Measurements from ENCODE around the gene DSCAML1.

Gene DSCAML1

DNA sequence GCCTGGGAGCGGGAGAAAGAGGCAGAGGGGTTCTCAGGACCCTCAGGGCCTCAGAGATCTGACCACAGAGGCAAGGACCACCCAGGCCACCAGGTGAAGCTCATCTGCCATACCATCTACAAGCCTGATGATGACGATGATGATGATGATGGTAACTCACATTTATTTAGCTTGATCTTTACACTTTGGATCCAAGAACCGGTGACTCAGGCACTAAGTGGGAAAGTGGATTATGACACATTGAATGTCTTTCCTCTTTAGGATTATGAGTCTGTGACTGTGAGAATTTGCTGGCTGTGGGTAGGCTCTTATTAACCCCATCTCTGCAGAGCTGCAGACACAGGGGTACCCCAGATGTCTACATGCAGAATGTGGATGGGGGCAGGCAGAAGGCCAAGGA lies 110.3 kb downstream of the DSCAML1 start:
- DNase-seq, result no peak

DNA sequence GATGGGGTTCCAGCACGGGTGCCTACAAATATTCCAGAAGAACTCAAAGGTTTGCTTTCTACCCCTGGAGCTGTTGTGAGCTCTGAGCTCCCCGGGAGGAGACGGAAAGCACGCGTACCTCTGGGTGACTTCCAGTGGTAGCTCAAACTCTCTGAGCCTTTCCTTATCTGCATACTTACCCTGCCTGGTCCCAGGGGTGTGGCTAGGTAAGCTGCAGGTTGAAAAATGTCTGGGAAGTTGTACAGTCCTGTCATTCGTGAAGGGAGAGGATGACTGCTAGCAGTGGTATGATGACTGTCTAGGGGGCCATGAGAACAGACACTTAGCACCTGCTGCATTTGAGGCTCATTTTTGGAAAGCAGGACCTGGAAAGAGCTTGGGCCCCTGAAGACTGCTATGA lies 111.5 kb downstream of the DSCAML1 start:
- DNase-seq, result no peak

DNA sequence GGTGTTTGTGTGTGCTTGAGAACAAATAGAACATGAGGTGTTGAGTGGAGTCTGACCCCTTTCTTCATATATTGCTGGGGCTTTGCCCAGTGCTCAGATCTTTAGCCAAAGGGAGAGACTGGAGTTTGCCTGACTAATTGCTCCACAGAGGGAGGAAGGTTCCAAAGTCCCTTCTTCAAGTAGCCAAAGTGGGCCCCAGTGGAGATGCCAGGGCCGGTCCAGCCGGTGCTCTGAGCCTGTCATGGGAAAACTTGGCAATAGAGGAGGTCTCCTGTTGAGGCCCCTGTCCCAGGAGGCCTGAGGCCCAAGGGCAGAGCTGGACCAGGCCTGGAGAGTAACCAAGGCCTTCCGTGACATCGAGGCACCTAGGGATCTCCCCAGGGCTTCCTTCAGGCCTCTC lies 112.3 kb downstream of the DSCAML1 start:
- no peak for DNase-seq

DNA sequence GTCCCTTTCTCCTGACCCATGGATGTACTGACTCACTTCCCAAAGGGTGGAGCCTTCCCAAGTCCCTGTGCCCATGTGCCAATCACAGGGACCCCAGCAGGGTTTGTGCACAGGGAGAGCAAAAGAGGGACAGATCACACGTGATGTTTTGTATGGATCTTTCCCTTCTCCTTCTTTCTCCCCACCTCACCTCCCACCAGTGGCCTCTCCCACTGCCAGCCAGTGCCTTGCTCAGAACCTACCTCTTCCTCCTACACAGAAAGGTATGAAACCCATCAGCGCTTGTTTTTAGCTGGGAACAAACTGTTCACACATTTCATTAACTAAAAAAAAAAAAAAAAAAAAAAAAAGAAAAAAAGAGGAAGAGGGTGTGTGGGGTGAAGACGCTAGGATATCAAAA lies 112.9 kb downstream of the DSCAML1 start:
- DNase-seq, result no peak

DNA sequence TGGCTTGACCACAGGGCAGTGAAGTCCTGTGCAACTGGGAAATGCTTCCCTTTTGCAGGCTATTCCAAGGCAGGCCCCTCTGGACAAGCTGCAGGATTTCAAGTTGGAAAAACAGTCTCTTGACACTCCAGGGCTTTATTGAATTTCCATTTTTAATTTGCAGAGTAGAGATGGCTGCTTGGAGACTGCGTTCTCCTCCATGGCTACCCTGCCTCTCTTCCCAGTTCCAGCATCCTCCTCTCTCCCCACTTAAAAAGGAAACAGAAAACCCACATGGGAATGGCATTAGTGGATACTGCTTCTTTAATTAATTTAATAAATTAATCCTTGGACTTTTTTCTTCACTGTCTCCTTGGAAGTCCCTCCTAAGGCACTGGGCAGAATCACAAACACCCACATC lies 115.6 kb downstream of the DSCAML1 start:
- DNase-seq, result no peak

DNA sequence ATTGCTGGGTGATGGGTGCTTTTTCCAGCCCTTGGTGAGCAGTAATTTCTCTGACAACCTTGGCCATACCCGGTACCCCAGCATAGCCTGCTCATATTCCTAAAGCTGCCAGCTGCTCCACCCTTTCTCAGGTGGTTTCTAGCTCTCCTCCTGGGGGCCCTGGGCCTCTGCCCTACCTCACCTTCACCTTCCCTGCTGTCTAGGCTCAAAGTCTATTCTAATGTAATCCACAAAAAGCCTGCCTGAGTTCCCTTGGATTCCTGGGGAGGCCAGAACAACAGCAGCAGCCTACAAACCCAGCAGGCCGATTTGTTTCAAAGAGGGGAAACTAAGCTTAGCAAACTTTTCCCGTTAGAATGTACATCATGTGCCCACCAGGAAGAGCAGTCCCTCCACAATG lies 117.6 kb downstream of the DSCAML1 start:
- DNase-seq, result no peak

DNA sequence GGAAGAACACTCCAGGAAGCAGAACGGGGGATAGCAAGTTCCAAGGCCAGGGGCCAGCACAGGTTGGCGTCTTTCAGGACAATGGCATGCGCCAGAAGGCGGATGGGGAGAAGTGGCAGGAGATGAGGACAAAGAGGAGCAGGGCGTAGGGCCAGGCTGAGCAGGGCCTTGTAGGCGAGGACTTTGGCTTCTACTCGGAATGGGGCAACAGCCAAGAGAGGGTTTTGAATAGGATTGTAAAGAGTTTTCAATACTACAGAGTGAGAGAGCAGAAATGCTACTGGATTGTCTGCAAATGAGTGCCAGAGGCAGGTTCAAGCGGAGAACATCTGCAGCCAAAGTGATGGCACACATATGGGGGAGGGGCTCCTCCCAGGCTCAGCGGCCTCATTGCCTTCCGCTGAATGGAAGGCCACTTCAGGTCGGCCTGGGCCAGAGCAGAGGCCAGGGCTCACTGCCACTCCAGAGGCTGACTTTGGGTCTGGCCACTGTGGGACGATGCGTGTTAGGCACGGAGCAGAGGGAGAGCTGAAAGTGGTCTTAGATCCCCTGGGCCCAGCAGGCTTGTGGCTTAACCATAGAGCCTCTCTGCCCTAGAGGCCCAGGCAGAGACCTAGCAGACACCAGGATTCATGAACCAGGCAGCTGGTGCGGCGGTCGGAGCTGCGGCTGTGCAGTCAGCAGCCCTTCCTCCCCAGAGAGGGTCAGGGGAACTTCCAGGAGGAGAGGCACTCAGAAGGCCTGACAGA lies 118.2 kb downstream of the DSCAML1 start:
- DNase-seq, result no peak

DNA sequence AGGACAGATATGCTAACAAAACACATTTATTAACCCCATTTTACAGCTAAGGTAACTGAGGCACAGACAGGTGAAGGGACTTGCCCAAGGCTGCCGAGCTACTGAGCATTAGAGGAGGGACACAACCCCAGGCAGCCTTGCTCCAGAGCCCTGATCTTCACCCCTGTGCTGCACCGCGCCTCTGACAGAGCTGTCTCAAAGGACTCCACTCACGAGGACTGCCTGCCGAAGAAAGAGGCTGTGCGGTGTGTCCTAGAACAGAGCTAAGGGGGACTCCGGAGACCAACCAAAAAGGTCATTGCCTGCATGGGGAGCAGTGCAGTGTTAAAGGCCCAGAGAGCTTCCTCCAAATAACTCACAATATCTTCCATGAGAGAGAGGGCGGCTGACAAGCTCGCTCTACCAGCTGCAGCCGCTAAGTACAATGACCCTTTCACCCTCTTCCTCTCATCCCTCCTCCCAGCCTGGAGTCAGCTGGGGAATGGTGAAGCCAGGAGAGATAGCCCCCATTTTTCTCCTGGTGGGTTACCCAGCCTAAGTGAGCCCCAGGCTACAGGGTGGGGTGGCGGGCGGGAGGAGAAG lies 119.2 kb downstream of the DSCAML1 start:
- DNase-seq, result no peak

DNA sequence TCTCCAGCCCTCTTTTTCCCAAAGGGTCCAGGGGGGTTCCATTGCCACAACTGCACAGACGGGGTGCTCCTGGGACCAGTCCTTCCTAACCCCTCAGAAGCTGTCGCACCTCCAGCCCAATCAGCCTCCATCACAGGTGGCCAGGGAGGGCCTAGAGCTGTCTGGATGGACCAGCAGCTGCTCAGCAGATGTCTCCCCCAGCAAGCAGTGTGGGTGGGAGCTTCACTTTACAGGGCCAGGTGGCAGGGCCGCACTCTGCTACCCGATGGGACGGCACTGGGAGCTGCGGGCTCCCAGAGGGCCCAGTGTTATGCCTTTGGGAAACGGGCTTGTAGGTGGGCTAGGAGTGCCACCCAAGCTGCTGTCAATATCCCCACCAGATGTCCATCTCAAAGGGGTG lies 120.5 kb downstream of the DSCAML1 start:
- DNase-seq, result no peak

DNA sequence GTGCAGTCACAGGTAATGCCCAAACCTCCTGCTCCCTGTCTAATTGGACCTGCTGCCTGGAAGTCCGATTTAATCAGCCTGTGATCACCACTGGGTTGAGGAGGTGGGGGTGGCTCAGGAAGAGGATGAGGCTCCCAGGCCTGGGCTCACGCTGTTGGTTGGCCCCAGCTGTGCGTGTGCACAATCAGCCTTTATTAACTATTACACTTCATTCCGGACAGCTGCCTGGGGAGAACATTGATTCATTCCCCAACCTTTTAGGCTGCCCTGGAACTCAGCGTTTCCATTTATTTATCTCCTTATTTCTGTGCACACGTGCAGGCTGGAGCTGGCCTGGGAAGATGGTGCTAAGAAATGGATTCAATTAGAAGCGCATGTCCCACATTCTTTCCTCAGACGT lies 123.4 kb downstream of the DSCAML1 start:
- no peak for DNase-seq

DNA sequence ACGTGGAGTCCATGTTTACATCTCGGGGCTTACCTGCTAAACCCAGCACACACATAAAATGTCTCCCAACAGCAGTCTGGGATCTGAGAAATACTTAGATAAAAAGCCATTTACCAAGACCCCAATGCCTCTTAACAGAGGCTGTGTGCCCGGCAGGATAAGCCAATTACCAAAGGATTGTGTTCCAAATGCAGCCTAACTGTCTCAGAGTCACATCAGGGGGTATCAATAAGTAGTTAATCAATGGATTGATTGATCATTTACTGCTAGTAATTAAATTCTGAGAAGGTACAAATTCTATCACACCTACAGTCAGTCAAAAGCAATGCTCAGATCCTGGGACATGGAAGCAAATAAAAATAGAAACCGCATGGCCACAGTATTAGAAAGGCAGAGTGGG lies 125.6 kb downstream of the DSCAML1 start:
- DNase-seq, result no peak

DNA sequence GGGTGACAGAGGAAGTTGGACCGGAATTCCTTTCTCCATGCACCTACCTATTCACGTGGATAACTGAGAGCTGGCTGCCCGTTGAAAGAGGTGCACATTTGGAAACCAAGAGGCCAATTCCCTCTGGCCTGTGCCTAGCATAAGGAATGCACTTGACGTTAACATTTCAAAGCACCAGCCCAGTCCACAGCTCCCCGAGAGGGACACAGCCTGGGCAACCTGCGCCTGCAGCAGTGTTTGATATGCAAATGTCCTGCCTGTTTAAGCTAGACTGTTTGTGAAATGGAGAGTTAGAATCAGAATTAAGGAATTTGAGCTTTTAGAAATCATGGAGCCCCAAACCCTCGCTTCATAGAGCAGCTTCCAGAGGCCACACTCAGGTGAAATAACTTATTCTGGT lies 126.1 kb downstream of the DSCAML1 start:
- no peak for DNase-seq

DNA sequence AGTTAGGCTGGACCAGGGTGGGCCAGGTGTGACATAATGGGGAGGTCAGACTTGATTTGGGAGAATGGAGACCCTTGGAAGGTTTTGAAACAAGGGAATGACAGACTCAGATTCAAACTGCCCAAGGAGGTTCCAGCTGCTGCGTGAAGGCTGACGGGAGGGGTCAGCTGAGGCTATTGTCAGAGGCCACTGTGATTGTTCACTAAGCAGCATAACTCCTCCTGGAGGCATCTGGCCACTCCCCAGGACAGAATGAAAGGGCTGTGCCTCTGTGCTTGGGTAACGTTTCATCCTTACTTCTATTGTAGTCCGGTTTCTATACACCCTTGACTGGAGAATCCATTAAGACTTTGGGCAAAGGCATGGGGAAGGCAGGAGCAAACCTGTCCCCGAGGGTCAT lies 126.6 kb downstream of the DSCAML1 start:
- DNase-seq, result no peak

DNA sequence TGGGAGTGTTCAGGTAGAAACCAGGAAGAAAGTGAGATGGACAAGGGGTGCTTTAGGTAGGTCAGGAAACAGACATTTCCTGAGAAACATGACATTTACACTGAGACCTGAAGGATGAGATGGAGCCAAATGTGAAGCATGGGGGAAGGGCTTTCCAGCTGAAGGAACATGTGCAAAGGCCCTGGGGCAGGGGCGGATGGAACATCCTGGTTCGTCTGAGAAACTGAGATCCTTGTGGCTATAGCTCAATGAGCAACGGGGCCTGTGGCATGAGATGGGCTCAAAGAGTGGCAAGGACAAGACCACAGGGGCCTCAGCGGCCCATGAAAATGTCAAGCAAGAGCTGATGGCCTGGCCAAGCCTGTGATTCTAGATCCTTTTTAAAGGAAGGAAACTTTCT lies 127.4 kb downstream of the DSCAML1 start:
- DNase-seq, result no peak

DNA sequence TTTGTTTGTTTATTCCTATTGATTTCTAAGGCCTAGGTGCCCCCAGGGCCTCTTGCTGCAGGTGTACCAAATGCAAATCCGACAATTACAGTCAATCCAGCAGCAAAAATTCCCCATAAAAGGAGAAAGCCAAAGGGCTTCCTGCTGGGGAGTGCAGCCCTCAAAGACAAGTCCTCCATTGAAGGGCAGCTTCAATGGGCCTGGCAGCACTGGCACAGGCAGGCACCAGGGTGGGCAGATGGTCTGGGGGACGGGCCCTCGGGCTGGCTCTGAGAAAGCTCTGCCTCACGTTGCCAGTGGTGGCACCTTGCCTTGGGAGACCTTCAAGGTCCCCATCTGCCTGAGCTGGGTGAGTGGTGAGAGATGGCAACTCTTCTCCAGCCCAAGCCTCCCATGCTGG lies 128.0 kb downstream of the DSCAML1 start:
- no peak for DNase-seq

DNA sequence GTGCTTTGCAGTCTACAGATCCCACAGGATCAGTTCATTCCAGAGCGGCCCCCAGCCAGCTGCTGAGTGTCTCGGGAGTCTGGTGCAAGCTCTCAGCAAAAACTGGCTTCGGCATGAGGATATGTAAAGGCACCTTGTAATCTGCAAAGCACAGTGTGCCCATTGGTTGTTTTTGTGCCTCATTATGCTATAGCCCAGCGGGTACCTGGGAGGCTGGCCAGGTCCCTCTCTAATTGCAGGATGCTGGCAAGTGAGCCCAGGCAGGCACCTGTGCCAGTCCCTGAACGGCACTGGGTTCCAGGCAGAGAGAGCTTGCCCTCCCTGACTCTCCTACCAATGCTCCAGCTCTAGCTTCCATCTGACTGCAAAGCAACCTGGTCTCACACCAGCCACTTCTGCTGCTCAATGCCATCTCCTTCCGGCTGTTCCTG lies 128.7 kb downstream of the DSCAML1 start:
- DNase-seq, result no peak

DNA sequence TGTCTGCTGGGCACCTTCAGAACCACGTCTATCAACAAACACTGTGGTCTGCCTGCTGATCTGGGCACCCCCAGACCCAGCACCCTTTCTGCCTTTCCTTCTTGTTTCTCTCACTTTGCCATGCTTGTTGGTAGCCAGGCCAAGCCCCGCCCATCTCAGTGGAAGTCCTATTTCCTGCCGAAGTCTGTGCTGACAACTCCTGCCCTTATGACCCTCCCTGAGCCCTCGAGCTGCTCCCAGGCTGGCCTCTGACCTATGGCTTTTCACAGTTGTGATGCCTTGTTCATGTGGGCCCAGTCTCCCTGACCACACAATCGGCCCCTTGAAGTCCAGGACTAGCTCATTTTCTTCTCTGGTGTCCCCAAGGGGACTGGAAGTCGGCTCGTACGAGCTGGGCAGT lies 132.1 kb downstream of the DSCAML1 start:
- DNase-seq, result no peak

DNA sequence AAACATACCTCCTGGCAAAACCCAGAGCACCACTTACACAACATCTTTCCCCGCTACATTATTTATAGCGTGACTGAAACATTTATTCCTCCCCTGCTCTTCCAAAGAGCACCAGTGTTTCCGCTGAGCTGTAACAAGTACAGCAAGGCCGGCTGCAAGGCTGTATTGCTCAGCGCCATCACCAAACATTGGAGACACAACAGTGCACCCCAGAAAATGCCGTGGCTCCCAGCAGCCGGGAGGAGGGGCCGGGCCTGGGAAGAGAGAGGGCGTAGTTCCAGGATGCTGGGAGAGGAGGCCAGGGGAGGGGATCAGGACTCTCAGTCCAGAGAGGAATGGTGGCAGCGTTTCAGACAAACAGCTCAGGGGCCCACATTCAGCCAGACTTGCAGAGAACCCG lies 133.2 kb downstream of the DSCAML1 start:
- DNase-seq, result no peak

DNA sequence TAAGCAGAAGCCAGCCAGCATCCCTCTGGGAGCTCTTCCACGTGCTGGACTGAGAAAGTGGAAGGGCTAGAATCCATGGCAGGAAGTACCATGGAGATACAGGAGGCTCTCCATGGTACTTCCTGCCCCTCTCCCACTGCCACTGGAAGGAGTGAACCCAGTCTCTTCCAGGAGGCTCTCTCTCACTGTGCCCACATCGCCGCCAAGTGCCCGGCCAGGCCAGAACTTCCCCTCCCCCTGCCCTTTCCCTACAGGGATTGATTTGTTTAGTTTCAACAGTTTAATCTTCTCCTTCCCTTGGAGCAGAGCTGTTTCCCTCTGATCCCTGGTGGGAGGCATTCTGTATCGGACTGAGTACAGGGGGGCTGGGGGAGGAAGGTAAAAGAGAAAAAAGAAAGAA lies 133.6 kb downstream of the DSCAML1 start:
- no peak for DNase-seq

DNA sequence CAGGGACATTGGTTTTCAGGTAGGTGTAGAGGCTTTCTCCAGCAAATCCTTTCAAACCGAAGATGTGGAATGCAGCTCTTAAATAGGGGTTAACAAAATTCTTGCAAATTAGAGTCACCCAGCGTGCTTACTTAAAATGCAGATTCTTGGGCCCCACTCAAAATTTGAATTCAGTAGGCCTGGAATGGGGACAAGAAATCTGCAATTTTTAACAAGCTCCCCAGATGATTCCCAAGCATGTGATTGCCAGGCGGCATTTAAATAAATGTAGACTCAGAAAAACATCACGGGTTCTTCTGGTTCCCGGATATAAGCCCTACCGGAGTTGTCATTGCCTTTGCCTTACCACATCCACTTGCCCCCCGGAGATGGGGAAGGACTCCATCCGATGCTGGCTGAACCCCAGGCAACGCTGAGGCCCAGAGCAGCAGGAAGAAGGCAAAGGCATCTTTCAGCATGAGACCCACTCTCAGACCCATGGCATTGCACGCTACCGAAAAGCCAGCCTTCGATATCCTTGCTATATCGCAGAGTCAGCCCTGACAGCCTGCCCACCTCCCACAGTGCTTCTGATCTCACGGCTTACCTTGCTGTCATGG lies 134.2 kb downstream of the DSCAML1 start:
- no peak for DNase-seq

DNA sequence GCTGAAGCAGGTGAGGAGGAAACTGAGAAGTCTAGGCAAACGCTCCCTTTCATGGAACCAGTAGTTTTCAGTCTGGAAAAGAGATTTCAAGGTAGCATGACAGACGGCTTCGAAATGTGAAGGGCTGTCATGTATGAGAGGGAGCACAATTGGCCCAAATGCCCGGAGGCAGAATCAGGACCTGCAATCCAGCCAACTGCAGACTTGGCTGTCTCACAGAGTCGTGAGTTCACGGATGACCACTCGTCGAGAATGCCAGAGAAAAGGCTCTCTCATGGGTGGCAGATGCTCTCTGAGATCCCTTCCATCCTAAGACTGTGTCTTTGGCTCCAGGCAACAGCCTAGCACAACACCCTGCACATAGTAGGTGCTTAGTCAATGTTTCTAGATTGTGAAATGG lies 134.8 kb downstream of the DSCAML1 start:
- no peak for DNase-seq

DNA sequence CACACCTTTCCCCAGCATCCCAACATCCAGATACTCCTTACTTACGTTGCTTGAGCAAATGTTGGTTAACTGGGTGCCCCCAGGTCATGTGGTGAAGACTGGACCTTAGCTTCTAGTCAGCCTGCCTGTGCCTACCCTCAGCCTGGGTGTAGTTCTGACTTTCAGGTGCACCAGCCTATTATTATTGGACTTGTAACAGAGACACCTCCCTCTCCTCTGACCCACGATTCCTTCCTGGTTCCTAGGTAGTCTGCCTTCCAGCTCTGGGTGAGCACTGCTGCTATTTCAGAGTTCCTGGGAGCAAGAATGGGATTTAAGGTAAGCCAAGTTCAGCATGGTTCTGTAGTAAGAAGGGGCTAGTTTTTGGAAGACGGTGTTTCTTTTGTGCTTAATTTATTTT lies 138.2 kb downstream of the DSCAML1 start:
- no peak for DNase-seq

DNA sequence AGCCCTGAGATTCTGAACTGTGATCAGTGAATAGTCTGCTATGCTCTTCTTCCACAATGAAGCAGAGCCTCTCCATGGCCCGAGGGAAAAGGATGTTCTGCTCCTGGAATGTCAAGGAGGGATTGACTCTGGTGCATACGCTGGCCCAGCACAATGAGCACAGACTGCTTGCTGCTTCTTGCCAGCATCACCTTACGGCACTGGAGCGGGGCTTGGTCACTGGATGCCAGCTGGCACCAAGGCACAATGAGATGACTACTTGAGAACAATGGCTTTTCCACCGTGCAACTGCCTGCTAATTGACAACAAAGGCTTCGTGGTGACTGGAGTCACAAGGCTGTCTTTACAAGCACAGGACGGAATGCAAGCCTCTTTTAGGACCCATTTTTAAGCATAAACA lies 139.2 kb downstream of the DSCAML1 start:
- DNase-seq, result no peak
